Activated CD4-positive, alpha-beta T cell treated with anti-CD3 and anti-CD28 coated beads, Interleukin-2, amount 50 U/mL, for 48 hours (primary cell): ENCODE data around the gene MFRP.
"Not testable (repeated sequence)": the region's sequence is repeated elsewhere in the genome, so short reads cannot be mapped to it uniquely, and the experiment has no call there.

ENCODE experiments used
- DNase-seq, 2 experiments: peaks; one replicate each; pipeline ENCODE4 v3.0.0-alpha.2; 2020

The MFRP gene

GRCh38 chr11:119346605-119347004, at the start of gene MFRP:
MFRP (minus strand) TSS chr11:119346705; CDS start chr11:119346513, 192 bp downstream.
- DNase-seq = no peak

- no peak for DNase-seq
Observed at GRCh38 chr11:119391275-119391674, 44.8 kb upstream of the MFRP start.

- DNase-seq = no peak
Observed at GRCh38 chr11:119389611-119390254, 43.2 kb upstream of the MFRP start.

- no peak for DNase-seq
Observed at GRCh38 chr11:119388103-119388502, 41.6 kb upstream of the MFRP start.

- no peak for DNase-seq
Observed at GRCh38 chr11:119384332-119384731, 37.8 kb upstream of the MFRP start.

GRCh38 chr11:119382513-119382912, 36.0 kb upstream of the MFRP start:
- DNase-seq = not testable (repeated sequence)

GRCh38 chr11:119382101-119382500, 35.6 kb upstream of the MFRP start:
- no peak for DNase-seq

- DNase-seq = peak; percentile 95 to 97
Observed at GRCh38 chr11:119381181-119381988, 34.9 kb upstream of the MFRP start, which contains the start of gene USP2. USP2 (minus strand) TSS chr11:119381690; CDS start chr11:119373480, 8,210 bp downstream.

- no peak for DNase-seq
Observed at GRCh38 chr11:119380827-119381180, 34.3 kb upstream of the MFRP start.

GRCh38 chr11:119380160-119380826, 33.8 kb upstream of the MFRP start:
- DNase-seq = no peak

- no peak for DNase-seq
Observed at GRCh38 chr11:119378851-119379465, 32.5 kb upstream of the MFRP start.

GRCh38 chr11:119377961-119378667, 31.6 kb upstream of the MFRP start:
- no peak for DNase-seq

- no peak for DNase-seq
Observed at GRCh38 chr11:119377112-119377901, 30.8 kb upstream of the MFRP start.

GRCh38 chr11:119376197-119376847, 29.8 kb upstream of the MFRP start:
- DNase-seq = no peak

GRCh38 chr11:119375337-119376196, 29.1 kb upstream of the MFRP start:
- no peak for DNase-seq

- no peak for DNase-seq
Observed at GRCh38 chr11:119374632-119375336, 28.3 kb upstream of the MFRP start.

- DNase-seq = peak; percentile 66 to 70
Observed at GRCh38 chr11:119373921-119374631, 27.6 kb upstream of the MFRP start.

- no peak for DNase-seq
Observed at GRCh38 chr11:119373059-119373920, 26.8 kb upstream of the MFRP start.
